AG20443 (cell line): Measurements from ENCODE around the gene PFN3.
"Not testable (repeated sequence)": the region's sequence is repeated elsewhere in the genome, so short reads cannot be mapped to it uniquely, and the experiment has no call there.

Source experiments
- DNase-seq: peaks from one replicate; pipeline ENCODE4 v3.0.0; 2012; ENCODE audit warnings: low spot score, mixed read lengths

The PFN3 gene

DNA sequence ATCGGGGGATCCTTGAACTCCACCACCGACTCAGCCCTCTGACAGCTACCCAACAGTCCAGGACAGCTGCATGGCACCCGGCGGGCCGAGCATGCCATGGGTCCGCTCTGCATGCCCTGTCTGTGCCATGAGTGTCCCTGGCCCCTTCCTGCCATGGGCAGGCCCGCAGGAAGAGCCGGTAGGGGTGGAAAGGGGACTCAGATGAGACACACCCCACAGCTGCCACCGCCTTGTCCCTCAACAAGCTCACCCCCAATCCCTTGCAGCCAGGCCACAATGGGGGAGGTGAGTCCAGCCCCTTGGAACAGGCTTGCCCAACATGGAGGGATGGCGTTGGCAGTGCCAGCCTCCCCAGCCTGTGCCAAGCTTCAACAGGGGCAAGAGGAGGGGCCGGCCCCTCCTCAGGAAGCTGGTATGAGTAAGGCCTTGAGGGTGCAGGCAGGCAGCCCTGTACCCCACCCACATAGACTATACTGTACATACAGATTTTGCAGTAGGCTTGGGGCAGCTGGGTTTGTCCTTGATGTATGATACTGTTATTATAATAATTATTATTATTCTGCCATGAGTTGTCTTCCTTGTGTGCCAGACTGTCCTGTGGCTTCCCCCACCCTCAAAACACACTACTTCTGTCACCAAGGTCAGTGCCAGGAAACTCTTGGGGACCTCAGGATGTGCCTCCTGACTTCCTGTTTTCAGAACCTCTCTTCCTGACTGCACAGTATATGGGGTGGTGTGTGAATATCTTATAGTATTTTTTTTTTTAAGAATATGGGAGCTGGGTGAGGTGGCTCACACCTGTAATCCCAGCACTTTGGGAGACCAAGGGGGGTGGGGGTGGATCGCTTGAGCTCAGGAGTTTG, 28.2 kb downstream of the PFN3 start:
- DNase-seq: no peak

- no peak for DNase-seq
Measured at GRCh38 chr5:177371120-177372033, 29.1 kb downstream of the PFN3 start.

DNA sequence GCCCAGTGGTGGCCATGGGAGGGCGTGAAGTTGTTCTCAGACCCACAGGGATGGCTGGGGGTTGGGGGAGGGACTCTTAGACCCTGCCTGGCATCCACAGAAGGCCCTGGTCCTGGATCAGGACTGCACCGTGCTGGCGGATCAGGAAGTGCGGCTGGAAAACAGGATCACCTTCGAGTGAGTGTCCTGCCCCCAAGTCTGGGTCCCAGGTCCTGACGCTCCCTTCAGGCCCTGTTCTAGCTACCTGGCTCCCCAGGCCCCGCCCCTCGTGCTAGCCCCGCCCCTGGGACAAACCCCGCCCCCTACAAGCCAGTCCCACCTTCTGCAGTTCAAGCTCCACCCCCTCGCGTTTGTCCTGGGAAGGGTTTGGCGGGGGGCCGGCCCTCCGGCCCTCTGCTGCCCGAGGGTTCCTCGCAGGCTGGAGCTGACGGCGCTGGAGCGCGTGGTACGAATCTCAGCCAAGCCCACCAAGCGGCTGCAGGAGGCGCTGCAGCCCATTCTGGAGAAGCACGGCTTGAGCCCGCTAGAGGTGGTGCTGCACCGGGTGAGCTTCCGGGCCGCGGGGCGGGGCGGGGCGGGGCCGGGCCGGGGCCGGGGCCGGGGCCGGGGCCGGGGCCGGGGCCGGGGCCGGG, 29.9 kb downstream of the PFN3 start:
- peak; percentile 89 for DNase-seq

- no peak for DNase-seq
Measured at GRCh38 chr5:177369645-177370440, 30.6 kb downstream of the PFN3 start.

GRCh38 chr5:177368869-177369644, 31.4 kb downstream of the PFN3 start:
- DNase-seq: peak; percentile 61

DNA sequence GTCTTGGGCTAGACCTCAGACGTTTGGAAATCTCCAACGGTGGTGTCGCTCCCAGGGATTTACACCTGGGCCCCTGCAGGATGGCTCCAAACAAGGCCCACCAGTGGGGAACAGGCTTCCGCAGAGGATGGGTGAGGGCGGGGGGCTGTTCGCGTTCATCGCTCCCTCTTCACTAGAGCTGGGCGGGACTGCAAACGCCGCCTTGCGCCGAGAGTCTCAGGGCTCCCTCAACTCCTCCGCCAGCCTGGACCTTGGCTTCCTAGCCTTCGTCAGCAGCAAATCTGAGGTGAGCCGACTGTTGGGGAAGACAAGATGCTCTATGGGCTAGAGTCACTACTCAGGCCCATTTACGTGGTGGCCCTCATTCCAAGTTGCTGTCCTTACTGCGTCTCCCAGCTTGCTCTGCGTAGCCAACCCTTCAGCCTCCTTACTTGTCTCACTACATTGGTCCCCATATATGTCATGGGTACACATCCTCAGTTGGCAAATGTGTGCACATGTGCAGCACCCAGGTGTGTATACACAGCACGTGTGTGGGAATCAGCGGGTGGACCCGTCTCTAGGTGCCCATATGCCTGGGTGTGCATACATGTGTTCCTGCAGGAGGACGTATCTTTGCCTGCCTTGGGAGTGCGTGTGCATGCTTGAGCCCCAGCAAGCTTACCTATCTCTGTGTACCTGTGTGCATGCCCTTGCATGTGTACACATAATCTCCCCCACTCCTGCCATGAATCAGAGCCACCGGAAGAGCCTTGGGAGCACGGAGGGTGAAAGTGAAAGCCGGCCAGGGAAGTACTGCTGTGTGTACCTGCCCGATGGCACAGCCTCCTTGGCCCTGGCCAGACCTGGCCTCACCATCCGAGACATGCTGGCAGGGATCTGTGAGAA, 32.2 kb downstream of the PFN3 start:
- no peak for DNase-seq

- DNase-seq: no peak
Measured at GRCh38 chr5:177367323-177367848, 33.1 kb downstream of the PFN3 start.

- DNase-seq: peak; percentile 96
Measured at GRCh38 chr5:177366528-177367322, 33.7 kb downstream of the PFN3 start.

DNA sequence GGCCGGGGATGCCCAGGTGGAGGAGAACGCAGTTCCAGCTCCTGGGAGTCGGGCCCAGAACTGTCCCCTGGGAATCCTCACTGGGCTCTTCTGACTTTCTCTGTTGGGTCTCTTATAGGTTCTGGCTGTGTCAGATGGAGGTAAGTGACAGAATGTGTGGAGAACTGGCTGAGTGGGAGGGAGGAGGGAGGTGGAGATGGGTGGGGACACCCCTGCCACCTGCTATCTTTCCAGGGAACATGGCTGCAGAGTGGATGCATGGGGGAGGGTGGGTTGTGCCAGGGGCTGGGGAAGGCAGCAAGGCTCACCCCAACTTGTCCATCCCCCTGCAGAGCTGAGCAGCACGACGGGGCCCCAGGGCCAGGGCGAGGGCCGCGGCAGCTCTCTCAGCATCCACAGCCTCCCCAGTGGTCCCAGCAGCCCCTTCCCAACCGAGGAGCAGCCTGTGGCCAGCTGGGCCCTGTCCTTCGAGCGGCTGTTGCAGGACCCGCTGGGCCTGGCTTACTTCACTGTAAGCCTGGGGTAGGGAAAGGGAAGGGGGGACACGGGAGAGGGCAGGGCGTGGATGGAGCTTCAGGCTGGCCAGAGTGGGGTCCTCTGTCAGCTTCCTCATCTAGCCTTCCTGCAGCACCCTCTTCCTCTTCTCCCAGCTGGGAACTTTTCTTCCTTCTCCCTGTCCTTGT, 34.5 kb downstream of the PFN3 start:
- no peak for DNase-seq

GRCh38 chr5:177364159-177364962, 36.1 kb downstream of the PFN3 start:
- DNase-seq: no peak

- DNase-seq: no peak
Measured at GRCh38 chr5:177363565-177363964, 36.9 kb downstream of the PFN3 start.

DNA sequence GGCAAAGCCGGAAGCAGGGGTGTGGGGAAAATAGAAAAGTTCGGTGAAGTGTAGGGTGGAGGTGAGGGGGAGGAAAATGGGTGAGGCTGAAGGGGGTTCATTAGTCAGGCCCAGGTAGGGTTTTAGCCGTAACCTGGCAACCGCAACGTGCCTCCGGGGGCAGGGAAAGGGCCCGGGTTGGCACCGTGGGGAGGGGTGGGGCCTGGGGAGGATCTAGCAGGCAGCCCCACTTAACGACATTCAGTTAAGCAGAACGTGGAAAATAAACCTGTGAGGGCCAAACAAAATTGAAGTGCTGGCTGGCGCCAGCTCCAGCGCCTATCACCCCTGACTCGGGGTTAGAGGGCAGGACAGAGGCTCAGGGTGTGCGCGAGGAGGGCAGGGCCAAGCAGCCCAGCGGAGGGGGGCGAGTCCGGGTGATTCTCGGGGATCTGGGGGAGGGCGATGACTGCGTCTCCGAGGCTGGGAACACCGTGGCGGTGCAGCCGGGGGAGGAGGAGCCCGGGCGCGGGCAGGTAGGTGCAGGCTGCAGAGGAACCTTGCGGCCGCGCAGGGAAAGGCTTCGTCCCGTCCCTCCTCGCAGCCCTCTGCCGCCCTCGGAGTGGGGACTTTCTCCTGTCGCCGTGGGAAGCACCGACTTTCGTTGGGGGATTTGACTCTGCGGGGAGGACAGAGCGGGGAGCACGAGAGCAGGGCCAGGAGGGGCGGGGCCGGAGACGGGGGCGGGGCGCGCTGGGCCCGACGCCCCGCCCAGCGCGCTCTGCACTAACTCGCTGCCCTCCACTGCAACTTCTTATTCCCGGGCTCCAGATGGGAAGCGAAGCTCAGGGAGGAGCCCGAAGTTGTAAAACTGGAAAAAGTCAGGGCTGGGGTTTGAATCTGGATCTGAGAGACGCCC, 37.6 kb downstream of the PFN3 start:
- peak; percentile 87 for DNase-seq

DNA sequence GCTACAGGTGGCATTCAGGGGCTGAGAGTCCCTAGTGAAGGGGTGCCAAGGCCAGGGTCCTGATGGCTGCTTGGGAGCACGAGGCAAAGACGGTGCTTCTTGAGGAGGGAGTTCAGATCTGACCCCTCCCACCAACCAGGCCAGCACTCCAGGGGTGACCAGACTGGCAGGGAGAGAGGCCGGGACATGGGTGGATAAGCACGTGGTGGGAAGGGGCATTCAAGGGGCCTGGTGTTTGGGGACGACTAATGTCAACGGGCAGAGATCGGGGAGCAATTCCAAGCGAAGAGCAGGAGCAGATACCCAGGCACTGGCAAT, 38.2 kb downstream of the PFN3 start:
- DNase-seq: no peak

DNA sequence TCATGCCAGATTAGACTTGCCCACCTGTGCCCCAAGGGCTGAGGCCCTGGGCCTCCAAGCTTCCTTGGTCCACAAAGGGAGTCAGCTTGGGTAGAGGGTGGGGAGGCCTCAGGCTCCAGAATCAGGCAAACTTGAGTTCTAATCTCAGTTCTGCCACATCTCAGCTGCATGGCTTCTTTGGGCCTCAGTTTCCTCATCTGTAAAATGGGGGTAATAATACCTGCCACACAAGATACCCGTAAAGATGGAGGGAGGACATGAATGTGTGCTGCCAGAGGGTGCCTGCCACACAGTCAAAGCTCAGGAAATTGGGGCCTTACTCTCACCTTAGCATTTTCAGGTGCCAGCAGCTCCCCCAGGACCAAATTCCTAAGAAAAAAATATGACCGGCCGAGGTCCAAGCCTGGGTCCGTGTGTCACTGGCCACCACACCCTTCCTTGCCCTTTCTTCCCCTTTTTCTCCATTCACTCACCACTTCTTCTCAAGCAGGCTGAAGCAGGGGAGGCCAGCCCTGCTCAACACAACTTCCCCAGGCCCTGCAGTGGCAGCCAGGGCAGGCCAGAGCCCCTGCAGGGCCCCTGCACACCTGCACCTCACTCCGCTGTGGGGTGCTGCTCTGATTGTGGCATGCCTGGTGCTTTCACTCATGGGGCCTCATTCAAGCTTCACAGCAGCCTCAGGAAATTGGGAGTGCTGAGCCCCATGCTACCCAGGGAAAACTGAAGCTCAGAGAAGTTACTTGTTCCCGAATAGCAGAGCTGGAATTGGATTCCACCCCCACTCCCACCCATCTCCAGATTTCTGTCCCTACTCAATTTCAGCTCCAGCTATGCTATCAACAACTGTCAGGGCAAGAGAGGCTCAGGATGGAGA, 38.8 kb downstream of the PFN3 start:
- DNase-seq: no peak

GRCh38 chr5:177360740-177361139, 39.7 kb downstream of the PFN3 start:
- not testable (repeated sequence) for DNase-seq
